HG03045 (cell line): ENCODE measurements around the gene MPP7.

ENCODE experiments used
- ATAC-seq: cut with Tn5 transposase; IDR thresholded peaks from one replicate; pipeline ENCODE4 v1.9.1; 2021; ENCODE audit warnings: mild to moderate bottlenecking, moderate library complexity; ENCODE audit not compliant: unreplicated experiment

MPP7 gene

DNA sequence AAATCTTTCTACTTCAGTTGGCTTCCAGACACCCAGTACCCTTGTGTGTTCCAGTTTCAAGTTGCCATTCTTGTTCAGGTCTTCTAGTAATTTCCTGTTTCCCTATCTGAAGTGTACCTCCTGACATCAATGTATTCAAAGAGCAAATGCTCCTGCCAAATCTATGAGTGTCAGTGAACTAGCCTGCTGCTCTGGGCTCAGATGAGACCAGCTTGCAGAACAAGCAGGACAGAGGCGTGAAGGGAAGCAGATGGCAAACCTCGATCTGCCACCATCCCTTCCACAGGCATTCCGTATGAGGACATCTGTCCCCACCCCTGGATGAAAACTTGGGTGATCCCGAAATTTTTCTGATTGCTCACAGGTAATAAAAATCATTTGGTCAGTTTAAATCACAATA, 4.4 kb upstream of the MPP7 start:
- no peak for ATAC-seq

DNA sequence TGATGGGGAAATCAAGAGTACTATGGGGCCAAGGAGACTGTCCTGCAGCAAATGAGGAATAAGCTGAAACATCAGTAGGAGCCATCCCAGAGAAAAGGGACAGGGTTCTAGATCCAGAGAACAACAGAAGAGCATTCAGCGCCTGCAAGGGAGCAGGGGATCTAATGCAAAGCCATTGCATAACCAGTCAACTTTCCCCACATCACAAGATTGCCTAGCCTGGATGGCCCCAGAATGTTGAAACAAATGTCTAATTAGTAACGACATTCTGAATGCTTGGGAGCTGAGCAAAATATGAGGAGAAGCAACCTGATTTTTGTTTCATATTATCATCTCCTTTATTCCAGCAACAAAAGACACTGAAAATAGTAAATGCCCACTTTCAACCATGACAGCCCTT, 2.7 kb upstream of the MPP7 start:
- no peak for ATAC-seq

GRCh38 chr10:28304032-28304571, 1.2 kb upstream of the MPP7 start:
- no peak for ATAC-seq

DNA sequence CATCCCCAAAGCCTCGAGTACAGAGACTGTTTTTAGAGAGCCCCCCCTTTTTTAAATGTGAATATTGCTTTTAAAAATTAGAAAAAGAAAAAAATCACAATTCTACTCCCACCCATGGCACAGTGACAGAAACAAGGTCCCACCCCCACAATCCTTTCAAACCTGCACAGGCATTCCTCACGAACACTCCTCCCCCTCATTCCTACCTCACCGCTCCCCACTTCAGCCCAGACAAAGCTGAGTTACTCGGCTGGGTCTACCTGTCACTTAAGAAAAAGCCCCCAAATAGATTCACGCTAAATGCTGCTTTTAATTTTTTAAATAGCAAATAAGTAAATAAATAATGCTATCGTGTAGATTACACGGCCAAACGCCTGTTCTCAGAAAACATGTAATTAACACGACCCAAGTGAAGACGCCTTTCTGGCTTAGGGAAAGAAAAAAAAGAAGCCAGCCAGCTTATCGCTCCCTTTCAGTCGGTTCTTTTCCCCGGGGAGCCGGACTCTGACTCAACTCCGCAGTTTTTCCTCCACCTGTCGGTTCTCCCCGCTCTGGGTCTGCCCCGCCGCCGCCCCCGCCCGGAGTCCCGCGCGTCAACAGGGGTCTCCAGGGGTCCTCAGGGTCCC, 739 bp downstream of the MPP7 start:
- ATAC-seq, result peak; percentile 0

DNA sequence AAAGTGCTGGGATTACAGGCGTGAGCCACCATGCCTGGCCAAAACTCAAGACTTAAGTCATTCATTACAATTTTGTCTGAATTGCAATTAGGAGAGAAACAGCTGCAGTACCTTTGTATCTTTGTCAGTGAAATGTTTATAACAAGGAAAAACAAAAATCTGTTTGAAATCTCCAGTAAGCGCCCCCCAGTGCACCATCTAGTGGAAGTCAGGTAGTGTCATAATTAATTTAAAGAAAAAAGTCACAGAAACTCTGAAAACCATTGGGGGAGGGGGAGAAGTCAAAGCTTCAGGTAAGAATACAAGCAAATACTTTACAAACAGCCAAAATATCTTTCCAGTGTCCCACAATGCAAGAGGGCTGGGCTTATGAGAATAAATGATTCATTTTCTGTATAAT, 2.8 kb downstream of the MPP7 start:
- no peak for ATAC-seq

DNA sequence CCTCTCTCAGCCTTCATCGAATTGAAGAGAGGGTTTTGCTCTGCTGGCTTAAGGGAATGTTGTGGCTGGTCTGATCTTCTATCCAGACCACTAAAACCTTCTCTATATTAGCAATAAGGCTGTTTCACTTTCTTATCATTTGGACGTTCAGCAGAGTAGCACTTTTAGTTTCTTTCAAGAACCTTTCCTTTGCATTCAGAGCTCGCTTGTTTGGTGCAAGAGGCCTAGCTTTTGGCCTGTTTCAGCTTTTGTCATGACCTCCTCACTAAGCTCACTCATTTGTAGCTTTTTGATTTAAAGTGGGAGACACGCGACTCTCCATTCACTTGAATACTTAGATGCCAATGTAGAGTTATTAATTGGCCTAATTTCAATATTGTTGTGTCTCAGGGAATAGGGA, 3.9 kb downstream of the MPP7 start:
- no peak for ATAC-seq

DNA sequence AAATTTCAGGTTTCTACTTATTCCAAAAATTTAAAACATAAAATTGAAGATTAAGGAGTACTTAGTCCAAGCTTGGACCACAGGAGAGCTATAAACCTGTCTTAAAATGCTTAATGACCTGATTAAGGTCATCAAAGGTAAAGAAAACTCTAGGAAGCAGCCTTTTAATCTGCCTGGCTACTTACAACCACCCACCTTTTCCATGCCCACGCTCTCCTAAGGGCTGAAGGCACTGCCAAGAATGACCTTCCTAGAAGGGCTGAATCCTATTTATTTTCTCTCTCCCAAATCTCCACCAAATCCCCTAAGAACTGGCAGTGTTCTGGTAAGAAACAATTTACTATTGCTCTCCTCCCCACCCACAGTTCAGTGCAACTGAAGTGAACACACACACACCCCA, 6.8 kb downstream of the MPP7 start:
- no peak for ATAC-seq

GRCh38 chr10:28295336-28295735, 7.5 kb downstream of the MPP7 start:
- ATAC-seq, result no peak

- no peak for ATAC-seq
Observed at GRCh38 chr10:28294809-28295208, 8.1 kb downstream of the MPP7 start.

DNA sequence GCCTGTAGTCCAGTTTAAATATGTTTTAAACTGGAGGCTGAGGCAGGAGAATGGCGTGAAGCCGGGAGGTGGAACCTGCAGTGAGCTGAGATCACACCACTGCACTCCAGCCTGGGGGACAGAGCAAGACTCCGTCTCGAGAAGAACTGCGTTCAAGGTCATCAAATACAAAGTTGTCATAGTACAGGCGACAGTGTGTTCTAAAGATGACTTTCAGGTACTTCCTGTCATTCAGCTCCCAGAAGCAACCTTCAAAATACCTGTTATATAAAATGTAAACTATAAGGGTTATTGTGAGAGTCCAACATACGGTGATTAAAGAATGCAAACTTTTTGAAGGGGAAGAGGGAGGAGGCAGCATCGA, 8.7 kb downstream of the MPP7 start:
- no peak for ATAC-seq

DNA sequence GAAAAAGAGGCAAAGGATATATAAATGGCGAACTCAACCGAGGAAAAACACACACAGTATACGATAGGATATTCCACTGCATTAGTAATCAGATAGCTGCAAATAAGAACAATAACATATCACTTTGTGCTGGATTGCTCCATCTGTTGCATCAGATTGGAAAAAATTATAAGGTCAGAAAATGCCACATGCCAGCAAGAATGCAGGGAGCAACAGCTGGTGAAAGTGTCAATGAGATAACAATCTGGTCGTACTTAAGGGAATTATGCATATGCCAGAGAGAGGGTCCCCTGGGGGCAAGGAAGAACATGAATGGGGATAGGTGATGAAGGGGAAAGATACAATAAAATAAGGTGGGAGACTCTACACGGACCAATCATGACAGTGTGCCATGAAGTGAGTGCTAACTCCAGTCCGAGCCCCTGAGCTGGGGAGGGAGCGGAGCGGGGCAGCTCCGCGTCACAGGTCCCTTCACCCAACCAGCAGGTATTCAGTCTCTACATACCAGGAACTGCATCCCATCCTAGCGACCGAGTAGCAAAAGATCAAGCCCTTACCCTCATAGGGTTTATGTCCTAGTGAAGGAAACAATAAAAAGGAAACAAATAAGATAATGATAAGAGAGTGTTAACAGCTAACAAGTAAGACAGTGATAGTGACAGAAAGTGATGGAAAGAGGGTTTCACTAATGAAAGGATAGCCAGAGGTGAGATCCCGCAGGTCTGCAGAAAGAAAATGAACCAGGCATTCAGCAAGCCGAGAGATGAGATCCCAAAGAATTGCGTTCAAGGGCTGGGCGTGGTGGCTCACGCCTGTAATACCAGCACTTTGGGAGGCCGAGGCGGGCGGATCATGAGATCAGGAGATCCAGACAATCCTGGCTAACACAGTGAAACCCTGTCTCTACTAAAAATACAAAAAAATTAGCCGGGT, 9.4 kb downstream of the MPP7 start:
- no peak for ATAC-seq

GRCh38 chr10:28291881-28292297, 11.0 kb downstream of the MPP7 start:
- no peak for ATAC-seq

DNA sequence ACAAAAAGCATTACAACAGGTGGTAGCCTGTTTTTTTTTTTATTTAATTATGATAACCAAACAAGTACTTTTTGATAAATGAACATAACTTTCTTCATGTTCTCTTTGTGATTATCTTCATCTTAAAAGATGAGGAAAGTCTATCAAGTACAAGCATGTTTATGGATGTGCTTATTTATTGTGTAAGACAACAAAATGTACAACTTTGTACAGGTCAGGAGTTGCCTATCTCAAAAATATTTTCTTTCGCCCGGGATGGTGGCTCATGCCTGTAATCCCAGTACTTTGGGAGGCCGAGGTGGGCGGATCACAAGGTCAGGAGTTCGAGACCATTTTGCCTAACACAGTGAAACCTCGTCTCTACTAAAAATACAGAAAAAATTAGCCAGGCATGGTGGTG, 17.0 kb downstream of the MPP7 start:
- ATAC-seq, result no peak

GRCh38 chr10:28284126-28284525, 18.7 kb downstream of the MPP7 start:
- no peak for ATAC-seq

DNA sequence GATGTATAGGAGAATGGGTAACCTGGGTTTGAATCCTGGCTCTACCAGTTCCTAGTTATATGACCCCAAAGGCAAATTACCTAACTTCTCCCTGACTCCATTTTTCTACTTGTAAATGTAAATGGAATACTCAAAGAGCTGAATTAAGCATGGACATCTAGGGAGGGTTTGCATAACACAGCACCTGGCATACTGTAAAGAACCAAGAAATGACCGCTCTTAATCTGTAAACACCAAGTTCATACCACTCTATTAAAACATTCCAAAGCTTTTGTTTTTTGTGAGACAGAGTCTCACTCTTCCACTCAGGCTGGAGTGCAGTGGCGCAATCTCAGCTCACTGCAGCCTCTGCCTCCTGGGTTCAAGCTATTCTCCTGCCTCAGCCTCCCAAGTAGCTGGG, 19.6 kb downstream of the MPP7 start:
- ATAC-seq, result no peak

DNA sequence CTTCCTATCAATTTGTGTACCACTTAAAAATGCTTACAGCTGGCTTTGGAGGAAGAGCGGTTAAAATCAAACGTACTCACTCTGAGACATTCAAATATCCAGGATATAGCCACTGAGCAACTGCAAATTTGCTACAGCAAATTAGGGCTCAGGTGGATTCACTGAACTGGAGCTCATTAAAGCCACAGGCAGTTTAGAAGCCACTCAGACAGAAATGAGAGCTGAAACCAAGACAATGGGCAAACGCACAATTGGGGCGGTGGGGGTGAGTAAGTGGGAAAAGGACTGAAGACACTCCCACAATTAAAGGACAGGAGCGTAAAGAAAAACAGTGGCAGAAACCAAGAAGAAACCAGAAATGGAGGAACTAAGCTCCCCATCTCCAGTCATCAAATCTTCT, 20.5 kb downstream of the MPP7 start:
- ATAC-seq, result no peak

GRCh38 chr10:28281726-28282315, 21.0 kb downstream of the MPP7 start:
- no peak for ATAC-seq

- ATAC-seq, result no peak
Observed at GRCh38 chr10:28280652-28281051, 22.2 kb downstream of the MPP7 start.

- ATAC-seq, result no peak
Observed at GRCh38 chr10:28279878-28280277, 23.0 kb downstream of the MPP7 start.

DNA sequence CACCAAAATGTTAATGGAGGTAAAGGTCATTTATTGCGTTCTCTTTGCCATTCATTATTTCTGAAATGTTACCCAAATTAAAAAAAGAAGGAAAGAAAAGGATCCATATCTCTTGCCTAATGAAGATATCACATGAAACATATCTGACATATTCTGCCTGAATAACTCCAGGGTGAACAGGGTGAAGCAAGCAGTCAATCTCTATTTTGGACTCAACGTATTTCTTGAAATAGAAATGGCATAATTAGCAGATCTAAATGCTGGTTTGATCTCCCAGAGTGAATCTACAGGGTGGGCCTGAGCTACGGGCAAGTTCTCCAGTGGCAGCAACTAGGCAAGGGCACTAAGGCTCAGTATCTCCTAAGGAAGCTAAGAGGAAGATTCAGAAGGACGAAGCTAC, 24.0 kb downstream of the MPP7 start:
- ATAC-seq, result no peak

GRCh38 chr10:28276384-28276783, 26.5 kb downstream of the MPP7 start:
- ATAC-seq, result no peak

DNA sequence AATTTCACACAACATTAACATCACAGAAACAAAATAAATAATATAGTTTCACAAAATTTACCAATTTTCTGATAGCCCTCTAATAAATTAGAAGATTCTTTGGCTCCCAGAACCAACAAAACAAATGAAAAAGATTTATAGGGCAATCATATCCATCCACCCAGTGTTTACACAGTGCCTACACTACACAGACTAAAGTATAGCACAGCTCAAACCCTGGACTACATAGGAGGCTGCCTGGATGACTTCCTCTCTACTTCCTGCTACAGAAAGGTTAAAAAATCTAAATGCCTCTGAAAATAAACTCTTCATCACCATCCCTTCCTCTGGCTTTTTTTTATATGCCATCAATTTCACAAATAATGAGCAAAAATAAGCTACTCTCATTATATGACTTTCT, 28.4 kb downstream of the MPP7 start:
- no peak for ATAC-seq
